SH-SY5Y (cell line): ENCODE results near the gene BCL11A.

Source experiments
- GATA2 ChIP-seq: IDR thresholded peaks from 2 replicates; pipeline ENCODE4 v1.6.1; 2011; ENCODE audit warnings: mild to moderate bottlenecking, low read depth, low read length
- GATA3 ChIP-seq: IDR thresholded peaks from 2 replicates; pipeline ENCODE4 v1.6.1; 2011; ENCODE audit warnings: low read depth, mild to moderate bottlenecking, low read length, moderate library complexity

DNA sequence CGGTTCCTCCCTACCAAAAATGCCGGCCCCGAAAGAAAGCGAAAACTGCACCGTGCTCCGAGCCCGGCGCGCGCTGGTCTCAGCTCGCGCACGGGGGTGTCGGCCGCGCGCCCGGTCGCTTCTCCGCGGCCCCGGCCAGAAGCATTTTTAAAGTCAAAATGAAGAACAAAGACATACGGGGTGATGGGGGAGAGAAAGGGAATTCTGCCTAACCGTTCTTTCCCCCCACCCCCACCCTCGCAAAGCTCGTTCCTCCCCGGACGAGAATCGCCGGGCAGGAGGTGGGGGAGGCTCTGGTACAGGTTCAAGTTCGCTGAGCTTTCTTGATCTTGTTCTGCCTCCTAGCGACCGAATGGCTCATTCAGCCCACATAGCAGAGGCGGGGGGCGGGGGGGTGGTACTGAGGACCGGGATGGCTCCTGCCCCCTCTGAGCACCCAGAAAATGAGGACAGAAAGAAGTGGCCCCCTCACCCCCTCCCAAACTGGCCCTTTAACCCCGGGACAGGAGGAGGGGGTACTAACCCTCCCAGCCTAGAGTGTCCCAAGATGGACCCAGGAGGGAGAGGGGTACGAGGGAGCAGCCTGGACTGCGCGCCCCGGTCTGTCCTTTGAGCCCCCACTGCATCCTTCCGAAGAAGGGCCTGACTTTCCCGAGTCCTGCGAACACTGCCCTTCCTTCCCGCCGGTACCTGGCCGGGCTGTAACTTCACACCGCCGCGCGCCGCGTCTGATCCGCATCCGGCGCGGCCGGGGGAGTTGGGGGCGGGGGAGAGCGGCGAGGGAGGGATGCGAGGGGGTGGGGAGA lies 3.1 kb downstream of the BCL11A start:
- no peak for TF ChIP-seq GATA2
- TF ChIP-seq GATA3, result no peak
